Left renal pelvis (tissue), 4 donors: ENCODE results near the gene TERB2. TPM values are rescaled to one million over a fixed set of nuclear protein-coding genes. Genes with fewer than 3 reads are reported as not detected.
"Not testable (repeated sequence)": the region's sequence is repeated elsewhere in the genome, so short reads cannot be mapped to it uniquely, and the experiment has no call there.

Source experiments
- DNase-seq, 4 donors: peaks; one replicate each; pipeline ENCODE4 v3.0.0-alpha.2; 2013; ENCODE audit warnings: low read depth in 4 of 4, low spot score in 3 of 4
- polyA plus RNA-seq, 4 donors: library from polyadenylated mRNA; unstranded; fragments of 120-200 nt; gene quantifications; one replicate each; pipeline ENCODE4 v1.2.1, GENCODE V29; 2013; ENCODE audit not compliant: insufficient read length in 4 of 4

TERB2 gene
- not detected for polyA plus RNA-seq

- no peak for DNase-seq
Measured at GRCh38 chr15:44956388-44956787, at the start of gene TERB2. Gene TERB2 (plus strand): TSS chr15:44956687. CDS start chr15:44956719, 32 bp downstream.

- DNase-seq = no peak
Measured at GRCh38 chr15:44909423-44909822, 47.1 kb upstream of the TERB2 start.

- no peak for DNase-seq
Measured at GRCh38 chr15:44910981-44911625, 45.4 kb upstream of the TERB2 start.

GRCh38 chr15:44912186-44912585, 44.3 kb upstream of the TERB2 start:
- not testable (repeated sequence) for DNase-seq

- not testable (repeated sequence) for DNase-seq
Measured at GRCh38 chr15:44912974-44913448, 43.5 kb upstream of the TERB2 start.

GRCh38 chr15:44918136-44918535, 38.4 kb upstream of the TERB2 start:
- DNase-seq = no peak

GRCh38 chr15:44928658-44929057, 27.8 kb upstream of the TERB2 start:
- DNase-seq = not testable (repeated sequence)

GRCh38 chr15:44930283-44930682, 26.2 kb upstream of the TERB2 start:
- DNase-seq = not testable (repeated sequence)

GRCh38 chr15:44958302-44958701, 1.8 kb downstream of the TERB2 start:
- DNase-seq = not testable (repeated sequence)

GRCh38 chr15:44968475-44968874, 12.0 kb downstream of the TERB2 start:
- DNase-seq = no peak

- no peak for DNase-seq
Measured at GRCh38 chr15:44971036-44971435, 14.5 kb downstream of the TERB2 start.

GRCh38 chr15:44976183-44976582, 19.7 kb downstream of the TERB2 start:
- not testable (repeated sequence) for DNase-seq

- DNase-seq = not testable (repeated sequence)
Measured at GRCh38 chr15:44977781-44978180, 21.3 kb downstream of the TERB2 start.

- DNase-seq = not testable (repeated sequence)
Measured at GRCh38 chr15:44979617-44980339, 23.3 kb downstream of the TERB2 start.

GRCh38 chr15:44984144-44984543, 27.7 kb downstream of the TERB2 start:
- DNase-seq = not testable (repeated sequence)

GRCh38 chr15:44986346-44987055, 30.0 kb downstream of the TERB2 start:
- DNase-seq = not testable (repeated sequence)

- not testable (repeated sequence) for DNase-seq
Measured at GRCh38 chr15:44987711-44988110, 31.2 kb downstream of the TERB2 start.

GRCh38 chr15:44988184-44988869, 31.8 kb downstream of the TERB2 start:
- not testable (repeated sequence) for DNase-seq

GRCh38 chr15:44988870-44989219, 32.4 kb downstream of the TERB2 start:
- not testable (repeated sequence) for DNase-seq

- not testable (repeated sequence) for DNase-seq
Measured at GRCh38 chr15:44997632-44998031, 41.1 kb downstream of the TERB2 start.

GRCh38 chr15:44999105-44999504, 42.6 kb downstream of the TERB2 start:
- no peak for DNase-seq
